Ishikawa (cell line): Measurements from ENCODE around the gene KCNB1.

Experiments used
- CEBPB ChIP-seq: IDR thresholded peaks from 2 replicates; pipeline ENCODE4 v1.6.1; 2012
- CREB1 ChIP-seq: IDR thresholded peaks from 2 replicates; pipeline ENCODE4 v1.6.1; 2012; ENCODE audit warnings: low read depth
- EGR1 ChIP-seq: IDR thresholded peaks from 2 replicates; pipeline ENCODE4 v1.6.1; 2012
- EP300 ChIP-seq: IDR thresholded peaks from 2 replicates; pipeline ENCODE4 v1.6.1; 2012; ENCODE audit warnings: borderline replicate concordance
- FOXM1 ChIP-seq: IDR thresholded peaks from 2 replicates; pipeline ENCODE4 v1.6.1; 2012; ENCODE audit warnings: low read depth, borderline replicate concordance
- MAX ChIP-seq: IDR thresholded peaks from 2 replicates; pipeline ENCODE4 v1.6.1; 2012
- NFIC ChIP-seq: IDR thresholded peaks from 2 replicates; pipeline ENCODE4 v1.6.1; 2012
- RAD21 ChIP-seq: IDR thresholded peaks from 2 replicates; pipeline ENCODE4 v1.6.1; 2012; ENCODE audit warnings: low read depth
- REST ChIP-seq: IDR thresholded peaks from 2 replicates; pipeline ENCODE4 v1.6.1; 2012; ENCODE audit warnings: low read depth, mild to moderate bottlenecking
- TAF1 ChIP-seq: IDR thresholded peaks from 2 replicates; pipeline ENCODE4 v1.6.1; 2012; ENCODE audit warnings: low read depth, mild to moderate bottlenecking
- TEAD4 ChIP-seq: IDR thresholded peaks from 2 replicates; pipeline ENCODE4 v1.6.1; 2012
- USF1 ChIP-seq: IDR thresholded peaks from 2 replicates; pipeline ENCODE4 v1.6.1; 2012
- ZBTB7A ChIP-seq: IDR thresholded peaks from 2 replicates; pipeline ENCODE4 v1.6.1; 2012; ENCODE audit warnings: low read depth

- TF ChIP-seq EGR1 = no peak
- TF ChIP-seq MAX = no peak
- TF ChIP-seq CEBPB = no peak
- no peak for TF ChIP-seq RAD21
- no peak for TF ChIP-seq USF1
- no peak for TF ChIP-seq ZBTB7A
- no peak for TF ChIP-seq TAF1
- no peak for TF ChIP-seq NFIC
- TF ChIP-seq FOXM1 = no peak
- TF ChIP-seq REST = no peak
- no peak for TF ChIP-seq EP300
- no peak for TF ChIP-seq CREB1
- no peak for TF ChIP-seq TEAD4
These were observed 130.7 kb downstream of the KCNB1 start for GRCh38 chr20:49351775-49352174.
